Suppressor macrophage (primary cell): Measurements from ENCODE around the gene COQ9.
"Not testable (repeated sequence)": the region's sequence is repeated elsewhere in the genome, so short reads cannot be mapped to it uniquely, and the experiment has no call there.

Experiments
- DNase-seq, 4 experiments: peaks; one replicate each; pipeline ENCODE4 v3.0.0-alpha.2; 2020 to 2022

The COQ9 gene

DNA sequence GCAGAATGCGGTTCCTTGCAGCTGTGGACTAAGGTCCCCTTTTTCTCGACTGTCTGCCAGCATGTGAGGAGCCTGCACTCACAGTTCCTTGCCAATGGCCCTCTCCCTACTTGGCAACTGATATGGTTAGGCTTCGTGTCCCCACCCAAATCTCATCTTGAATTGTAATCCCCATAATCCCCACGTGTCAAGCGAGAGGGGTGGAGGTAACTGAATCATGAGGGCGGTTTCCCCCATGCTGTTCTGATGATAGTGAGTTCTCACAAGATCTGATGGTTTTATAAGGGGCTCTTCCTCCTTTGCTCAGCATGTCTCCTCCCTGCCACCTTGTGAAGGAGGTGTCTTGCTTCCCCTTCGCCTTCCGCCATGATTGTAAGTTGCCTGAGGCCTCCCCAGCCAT, 20.0 kb upstream of the COQ9 start:
- no peak for DNase-seq

DNA sequence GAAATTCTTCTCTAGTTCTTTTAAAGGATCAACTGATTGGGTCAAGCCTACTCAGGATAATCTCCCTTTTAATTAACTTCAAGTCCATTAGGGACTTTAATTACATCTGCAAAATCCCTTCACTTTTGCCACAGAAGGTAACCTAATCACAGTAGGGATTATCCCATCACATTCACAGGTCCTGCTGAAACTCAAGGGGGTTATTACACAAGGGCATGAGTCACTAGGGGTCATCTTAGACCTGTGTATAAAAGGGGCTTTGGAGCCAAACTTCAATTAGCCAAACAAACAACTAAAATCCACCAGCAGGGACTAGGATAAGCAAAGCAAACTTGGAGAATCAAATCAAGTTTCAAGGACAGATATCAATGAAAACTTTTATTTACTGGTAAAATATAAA, 19.5 kb upstream of the COQ9 start:
- no peak for DNase-seq

DNA sequence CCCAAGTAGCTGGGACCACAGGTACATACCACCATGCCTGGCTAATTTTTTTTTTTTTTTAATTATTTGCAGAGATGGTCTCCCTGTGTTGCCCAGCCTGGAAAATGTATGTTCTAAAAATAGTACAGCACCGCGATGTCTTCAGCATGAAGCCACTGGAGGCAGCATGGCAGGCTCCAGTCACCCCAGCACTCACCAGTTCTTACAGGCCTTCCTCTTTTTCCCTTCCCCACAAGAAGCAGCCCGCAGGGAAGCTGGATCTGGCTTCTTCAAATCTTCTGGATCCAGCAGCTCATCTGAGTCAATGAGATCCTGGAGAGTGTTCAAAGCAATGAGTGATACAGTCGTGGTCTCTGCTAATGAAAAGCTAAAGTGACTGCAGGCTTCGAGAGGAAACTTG, 16.3 kb upstream of the COQ9 start:
- peak; percentile 19 to 60 (median 45) for DNase-seq

DNA sequence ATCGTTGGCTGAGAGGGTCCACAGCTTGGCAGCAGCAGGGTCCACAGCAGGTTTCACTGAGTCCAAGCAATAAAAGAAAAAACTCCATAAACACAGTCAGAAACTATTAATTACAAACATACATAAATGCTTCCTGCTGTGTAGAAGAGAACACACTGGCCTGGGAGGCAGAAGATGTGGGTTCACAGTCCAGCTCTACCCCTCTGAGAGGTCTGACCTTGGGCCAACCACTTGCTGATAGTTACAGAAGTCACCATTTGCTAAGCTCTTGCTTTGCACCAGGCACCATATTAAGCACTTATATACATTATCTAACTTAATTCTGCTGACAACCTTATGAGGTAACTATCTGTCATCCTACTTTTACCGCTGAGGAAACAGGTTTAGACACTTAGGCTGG, 14.8 kb upstream of the COQ9 start:
- no peak for DNase-seq

DNA sequence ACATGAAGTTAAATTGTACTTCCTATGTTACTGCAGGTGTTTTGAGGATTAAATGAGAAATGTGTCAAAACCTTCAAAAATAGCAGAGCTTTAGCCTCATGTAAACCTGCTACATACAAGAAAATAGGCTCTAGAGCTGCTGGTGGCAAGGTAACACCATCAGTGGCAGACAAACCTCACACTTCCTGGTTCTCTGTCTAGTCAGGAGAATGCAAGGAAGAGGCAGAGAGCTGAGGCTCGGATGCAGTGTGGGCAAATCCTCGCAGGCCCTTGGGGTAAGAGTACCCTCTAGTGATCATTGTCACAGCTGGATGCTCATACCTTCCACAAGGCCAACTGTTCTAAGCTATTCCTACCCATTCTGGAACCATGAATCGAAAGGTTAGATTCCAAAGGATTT, 14.3 kb upstream of the COQ9 start:
- no peak for DNase-seq

DNA sequence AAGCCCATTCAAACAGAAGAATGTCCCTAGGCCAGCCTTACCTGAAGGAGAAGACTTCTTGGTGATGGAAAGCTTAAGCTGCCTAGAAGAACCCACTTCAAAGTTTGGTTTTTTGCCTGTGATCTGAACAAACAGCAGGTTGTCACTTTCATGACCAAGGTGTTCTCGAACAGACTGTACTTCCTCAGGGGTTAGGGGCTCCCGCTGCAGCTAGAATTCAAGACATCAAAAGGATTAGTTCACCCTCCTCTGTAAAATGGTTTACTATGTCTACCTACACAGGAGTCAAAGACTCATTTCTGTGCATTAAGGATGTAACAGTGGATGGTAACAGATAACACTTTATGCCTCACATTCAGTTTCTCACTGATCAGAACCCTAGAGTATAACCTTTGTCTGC, 13.3 kb upstream of the COQ9 start:
- no peak for DNase-seq

DNA sequence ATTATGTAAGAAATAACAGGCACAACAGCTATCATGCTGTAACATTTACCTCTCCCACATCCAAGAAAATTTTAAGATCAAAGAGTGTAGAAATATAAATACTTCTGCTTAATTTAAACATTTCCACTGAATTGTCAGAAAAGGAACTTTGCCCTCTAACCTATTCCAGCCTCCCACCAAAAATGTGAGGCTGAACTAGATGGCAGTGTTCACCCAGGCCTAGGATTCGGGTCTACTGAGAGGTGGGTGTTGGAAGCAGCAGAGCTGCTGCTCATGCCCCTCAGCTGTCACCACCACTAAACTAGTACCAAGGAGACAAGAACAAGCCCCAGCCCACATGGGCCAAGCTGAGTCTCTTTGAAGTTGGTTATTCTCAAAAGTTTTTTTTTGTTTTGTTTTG, 11.4 kb upstream of the COQ9 start:
- no peak for DNase-seq

DNA sequence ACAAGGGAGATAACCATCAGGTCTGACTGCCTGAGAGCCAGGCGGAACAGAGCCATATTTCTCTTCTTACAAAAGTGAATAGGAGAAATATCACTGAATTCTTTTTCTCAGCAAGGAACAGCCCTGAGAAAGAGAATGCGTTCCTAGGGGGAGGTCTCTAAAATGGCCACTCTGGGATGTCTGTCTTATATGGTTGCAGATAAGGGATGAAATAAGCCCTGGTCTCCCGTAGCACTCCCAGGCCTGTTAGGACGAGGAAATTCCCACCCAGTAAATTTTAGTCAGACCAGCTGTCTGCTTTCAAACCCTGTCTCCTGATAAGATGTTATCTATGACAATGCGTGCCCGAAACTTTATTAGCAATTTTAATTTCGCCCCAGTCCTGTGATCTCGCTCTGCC, 7.3 kb upstream of the COQ9 start:
- not testable (repeated sequence) for DNase-seq

DNA sequence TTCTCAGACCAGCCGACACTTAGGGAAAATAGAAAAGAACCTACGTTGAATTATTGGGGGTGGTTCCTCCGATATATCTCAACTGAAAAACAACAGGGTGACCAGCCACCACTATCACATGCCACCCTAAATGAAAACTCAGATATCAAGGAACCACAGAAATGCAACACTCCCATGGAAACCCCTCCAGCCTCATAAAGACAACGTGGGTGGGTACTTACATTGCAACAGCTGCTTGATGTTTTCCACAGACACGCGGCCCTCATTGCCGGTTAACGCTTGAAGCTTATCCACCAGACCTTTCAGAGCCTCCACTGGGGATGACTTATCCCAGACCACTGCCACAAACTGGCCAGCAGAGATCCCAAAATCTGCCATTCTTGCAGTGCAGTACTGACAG, 6.7 kb upstream of the COQ9 start:
- DNase-seq, result not testable (repeated sequence)

DNA sequence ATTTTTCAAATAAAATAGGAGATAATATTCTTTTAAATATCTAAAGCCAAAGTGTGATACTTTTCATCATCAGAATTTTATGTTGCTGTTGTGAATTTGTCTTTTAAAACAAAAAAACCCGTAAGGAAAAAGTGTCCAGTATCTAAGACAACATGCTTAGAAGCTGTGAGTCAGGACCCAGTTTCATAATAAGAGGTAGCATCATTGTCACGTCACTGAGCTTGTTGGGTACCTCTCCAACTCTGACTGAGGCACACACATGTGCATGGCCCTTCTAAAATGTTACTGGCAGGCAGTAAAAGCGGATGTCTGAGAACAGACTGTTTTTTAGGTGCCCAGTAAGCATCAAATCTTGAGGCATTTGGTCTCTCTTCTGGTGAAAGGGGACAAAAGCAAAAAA, 2.6 kb upstream of the COQ9 start:
- no peak for DNase-seq

DNA sequence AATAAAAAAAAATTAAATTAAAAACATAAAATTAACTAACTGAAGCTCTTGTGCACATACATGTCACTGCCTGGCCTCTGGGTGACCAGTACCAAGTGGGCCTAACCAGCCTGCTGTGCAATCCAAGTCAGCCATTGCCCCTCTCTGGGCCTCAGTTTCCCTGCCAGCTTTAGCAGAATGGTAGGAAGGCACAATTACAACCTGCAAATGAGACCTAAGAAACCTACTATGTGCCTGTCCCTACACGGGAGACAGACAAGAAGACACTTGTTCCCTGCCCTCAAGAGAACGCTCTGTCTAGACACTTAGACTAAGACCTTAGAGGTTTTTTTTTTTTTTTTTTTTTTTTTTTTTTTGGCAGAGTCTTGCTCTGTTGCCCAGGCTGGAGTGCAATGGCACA, 1.8 kb upstream of the COQ9 start:
- DNase-seq, result no peak

DNA sequence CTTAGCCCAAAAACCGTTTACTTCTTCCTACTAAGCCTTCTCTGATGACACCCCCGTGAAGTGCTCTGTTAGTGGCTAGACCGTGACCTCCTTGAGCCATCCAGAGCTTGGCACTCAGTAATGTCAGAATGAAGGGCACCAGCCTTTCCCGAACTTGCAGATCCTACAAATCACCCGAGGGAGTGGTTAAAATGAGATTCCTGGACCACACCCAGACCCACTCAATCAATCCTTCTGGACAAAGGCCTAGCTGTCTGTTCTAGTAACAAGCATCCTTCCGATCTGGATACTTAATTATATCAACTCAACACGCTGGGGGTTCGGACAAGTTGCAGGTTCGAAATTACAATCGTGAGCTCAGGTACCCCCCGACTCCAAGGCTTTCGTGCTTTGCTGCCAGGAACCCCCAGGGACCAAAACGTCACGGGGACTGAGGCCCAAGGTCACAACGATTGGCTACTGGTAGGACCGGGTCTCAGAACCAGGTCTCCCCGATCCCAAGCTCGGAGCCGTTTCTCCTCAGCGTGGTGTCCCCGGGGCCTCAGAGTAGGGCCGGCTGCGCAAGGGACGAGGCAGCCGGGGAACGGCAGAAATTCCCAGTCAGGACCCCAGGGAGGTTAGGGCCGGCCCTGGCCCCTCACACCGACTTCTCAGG, 621 bp upstream of the COQ9 start:
- peak; percentile 10 to 51 (median 32) for DNase-seq

DNA sequence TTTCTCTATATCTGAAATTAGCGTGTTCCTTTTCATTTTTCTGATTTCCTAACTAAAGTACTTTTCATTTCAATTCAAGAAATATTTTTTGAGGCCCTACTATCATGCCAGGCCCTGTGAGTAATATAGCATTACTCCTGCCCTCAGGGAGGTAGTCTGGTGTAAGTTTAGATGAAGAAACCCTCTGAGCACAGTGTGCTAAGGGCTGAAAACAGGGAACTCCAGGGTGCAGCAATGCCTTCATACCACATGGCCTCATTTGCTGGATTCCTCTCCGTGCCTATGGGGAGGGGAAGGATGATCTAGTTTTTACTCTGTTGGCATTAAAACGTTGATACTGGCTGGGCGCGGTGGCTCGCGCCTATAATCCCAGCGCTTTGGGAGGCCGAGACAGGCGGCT, 4.7 kb downstream of the COQ9 start:
- DNase-seq, result no peak

DNA sequence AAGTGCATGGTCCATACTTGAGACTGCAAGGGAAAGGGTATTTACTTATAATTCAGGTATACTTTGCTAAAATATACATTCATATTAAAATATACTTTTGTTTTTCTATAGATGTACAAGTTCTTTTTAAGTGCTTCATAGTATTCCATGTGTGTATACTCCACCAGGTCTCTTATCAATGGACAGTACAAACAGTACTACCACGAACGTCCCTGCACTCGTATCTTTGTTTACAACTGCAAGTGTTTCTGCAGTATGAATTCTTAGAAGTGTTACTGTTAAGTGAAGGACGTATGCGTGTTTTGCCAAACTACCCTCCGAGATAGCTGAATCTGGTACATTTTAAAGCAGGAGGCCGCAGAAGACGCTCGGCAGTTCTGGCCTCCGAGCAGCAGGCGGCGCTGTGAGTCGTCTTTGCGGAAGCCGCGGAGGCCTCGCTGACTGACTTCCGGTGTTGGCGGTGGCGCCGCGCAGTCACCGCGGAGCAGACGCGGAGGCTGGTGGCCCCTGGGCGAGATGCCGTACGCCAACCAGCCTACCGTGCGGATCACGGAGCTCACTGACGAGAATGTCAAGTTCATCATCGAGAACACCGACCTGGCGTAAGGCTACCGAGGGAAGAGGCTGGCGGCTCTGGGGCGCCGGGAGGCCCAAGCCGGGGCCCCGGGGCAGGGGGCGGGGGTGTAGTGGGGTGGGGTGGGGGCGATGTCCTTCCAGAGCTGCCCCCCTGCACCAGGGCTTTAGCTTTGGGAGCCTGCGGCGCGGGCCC, 15.1 kb downstream of the COQ9 start, which contains the start of gene POLR2C:
Gene POLR2C (plus strand): TSS at position 471 of the 769 bp plus-strand sequence. CDS start 46 bp downstream, at position 517.
- peak; percentile 91 to 96 (median 96) for DNase-seq

DNA sequence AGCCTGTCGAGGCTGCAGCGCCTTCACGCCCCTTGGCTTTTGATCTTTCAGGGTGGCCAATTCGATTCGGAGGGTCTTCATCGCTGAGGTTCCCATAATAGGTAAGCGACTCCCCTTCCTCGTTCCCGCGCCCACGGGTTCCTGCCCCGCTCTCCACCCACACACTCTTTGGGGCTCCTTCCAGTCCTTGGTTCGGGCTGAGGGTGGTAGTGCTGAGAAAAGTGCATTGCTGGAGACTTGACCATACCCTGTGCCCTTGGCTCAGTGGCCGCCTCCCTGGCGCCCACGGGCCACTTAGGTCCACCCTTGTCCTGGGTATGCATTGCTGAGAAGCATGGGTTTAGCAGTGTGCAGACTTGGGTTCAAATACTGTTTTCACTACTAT, 15.7 kb downstream of the COQ9 start:
- peak; percentile 20 to 63 (median 48) for DNase-seq

DNA sequence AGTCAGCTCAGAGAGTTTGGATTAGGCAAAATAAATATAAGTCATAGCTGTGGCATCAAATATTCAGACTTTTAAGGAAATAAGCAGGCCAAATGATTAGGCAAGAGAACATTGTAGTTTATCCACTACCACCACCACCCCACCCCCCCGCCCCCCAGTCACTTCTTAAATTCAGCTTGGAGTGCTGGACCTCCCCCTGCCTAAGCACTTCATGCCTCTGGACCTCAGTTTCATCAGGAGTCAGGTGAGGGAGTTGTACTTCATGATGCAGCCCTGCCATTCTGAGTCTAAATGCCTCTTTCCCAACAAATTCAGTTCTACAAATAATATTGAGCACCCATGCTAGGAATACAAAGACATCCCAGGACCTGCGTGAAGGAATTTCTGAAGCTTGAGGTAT, 17.2 kb downstream of the COQ9 start:
- no peak for DNase-seq

DNA sequence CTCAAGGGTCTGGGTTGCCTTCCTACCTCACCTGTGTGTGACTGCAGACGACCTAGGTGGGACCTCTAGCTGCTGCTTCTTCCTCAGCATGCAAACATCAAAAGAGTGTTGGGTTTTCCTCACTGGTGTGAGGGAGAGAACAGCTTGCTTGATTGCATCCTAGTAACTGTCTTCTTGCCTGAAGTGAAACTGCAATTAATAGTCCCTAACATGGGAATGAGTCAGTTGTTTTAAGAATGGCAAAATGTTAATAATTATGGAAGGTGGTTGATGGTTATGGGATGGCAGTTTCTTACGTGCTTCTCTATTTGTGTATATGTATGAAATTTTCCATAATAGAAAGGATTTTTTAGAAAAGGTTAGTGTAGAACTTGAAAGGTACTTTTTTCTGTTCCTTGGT, 21.1 kb downstream of the COQ9 start:
- no peak for DNase-seq

DNA sequence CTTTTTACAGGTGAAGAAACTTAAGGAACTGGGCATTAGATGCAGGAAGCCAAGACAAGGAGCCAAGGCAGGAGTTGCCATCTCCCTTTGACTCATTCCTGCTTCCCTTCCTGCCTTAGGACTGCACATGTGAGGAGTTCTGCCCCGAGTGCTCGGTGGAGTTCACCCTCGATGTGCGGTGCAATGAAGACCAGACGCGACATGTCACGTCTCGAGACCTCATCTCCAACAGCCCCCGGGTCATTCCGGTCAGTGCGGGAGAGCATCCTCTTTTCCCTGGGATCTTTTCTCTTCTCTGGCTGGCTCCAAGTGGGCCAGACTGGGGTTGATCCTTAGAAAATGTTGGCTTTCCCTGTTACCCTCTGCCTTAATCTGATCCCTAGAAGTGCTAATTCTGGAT, 21.8 kb downstream of the COQ9 start:
- DNase-seq, result no peak

DNA sequence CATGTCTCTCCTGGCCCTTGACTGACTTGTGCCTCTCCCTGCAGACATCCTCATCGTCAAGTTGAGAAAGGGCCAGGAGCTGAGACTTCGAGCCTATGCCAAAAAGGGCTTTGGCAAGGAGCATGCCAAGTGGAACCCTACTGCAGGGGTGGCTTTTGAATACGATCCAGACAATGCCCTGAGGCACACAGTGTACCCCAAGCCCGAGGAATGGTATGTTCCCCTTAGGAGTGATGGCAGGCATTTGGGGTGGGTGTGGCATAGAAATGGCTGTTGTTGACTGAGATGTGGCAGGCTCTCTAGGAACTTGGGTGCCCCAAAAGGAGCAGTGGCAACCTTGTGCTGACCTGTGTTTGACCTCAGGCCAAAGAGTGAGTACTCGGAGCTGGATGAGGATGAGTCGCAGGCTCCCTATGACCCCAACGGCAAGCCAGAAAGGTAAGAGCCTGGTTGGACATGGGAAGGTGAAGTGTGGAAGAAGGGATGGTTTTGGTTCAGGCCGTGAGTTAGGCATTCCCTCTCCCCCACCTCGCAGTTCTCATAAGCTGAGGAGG, 22.7 kb downstream of the COQ9 start:
- DNase-seq, result no peak

DNA sequence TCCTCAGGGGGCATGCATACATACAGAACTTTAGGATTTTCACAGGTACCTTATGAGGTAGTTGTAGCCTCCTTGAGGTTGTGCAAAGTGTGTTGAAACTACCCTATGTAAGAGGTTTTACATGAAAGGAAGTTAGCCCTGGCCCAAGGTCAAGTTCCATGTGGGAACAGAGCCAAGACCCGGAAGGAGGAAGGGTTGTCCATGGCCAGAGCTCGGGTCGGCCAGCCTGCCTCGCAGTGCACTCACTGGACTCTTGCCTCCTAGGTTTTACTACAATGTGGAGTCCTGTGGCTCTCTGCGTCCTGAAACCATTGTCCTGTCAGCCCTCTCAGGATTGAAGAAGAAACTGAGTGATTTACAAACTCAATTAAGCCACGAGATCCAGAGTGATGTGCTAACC, 23.4 kb downstream of the COQ9 start:
- DNase-seq, result peak; percentile 36 to 62 (median 55)

DNA sequence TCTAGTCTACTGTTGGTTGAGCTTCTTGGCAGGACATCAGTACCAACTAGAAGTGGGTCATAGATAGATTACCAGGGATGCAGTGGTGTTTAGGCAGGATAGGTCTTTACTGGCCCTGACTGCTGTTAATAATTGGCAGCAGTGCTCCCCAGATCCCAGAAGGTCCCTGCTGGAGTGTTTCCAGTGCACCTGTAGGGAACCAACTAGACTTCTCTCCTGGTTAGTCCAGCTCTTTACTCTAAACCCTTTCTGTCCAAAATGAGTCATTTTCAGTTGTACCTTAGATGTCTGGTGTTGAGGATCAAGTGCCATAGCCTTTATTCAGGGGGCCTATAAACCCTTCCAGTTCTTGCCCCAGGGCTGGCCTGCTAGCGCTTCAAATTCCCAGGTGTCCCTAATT, 23.9 kb downstream of the COQ9 start:
- no peak for DNase-seq

DNA sequence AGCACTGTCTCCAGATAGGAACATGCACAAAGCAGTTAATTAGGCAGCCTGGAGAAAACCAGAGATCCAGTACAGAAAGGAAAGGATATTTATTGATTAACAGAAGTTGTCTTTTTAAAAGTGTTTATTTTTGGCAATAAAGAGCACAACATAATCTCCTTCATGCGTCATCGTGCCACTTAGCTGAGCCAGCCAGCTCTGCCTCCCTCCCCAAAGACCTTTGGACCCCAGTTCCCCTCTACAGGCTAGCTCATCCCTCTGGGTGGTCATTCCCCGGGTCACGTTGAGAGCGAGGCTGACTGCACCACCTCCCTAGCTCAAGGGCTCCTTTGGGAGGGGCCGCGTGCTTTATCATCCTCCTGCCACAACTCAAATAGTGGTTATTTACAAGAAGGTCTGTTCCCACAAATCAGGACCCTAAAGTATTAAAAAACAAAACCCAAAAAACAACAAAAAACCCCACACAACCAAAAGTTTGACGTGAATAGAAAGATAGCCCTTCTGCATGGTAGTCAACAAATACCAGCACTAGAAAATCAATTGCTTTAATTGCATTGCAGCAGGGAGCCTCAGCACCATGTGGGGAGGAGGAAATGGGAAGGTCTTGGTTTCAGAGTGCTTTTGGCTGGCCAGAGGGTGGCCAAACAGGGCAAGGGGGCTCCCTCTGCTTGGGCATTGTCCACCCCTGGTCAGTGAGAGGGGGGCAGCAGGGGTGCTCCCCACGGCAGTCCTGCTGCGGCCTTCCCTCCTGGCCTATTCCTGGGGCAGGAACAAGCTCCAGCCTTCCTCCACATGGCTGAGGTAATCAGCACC, 24.8 kb downstream of the COQ9 start:
- DNase-seq, result no peak

DNA sequence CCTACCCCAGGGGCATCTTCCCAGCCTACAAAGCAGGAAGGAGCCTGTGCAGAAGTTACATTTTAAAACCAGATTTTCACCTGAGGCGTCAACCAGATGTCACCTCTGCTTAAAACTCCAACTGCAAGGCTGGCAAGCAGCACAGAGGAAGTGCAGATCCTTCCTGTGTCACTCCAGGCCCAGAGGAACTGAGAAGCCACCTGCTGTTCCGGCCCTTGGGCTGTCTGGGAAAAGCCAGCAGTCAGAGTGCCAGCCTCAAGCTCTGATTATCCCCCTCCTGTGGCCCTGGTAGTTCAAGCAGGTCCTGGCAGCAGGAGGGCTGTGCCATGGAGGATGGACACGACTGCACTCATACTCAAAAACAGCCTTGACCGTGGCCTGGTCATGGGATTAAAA, 25.4 kb downstream of the COQ9 start:
- no peak for DNase-seq
